Mucosa of rectum (tissue), 2 donors: ENCODE data around the gene MPPED1.

ENCODE experiments used
- H3K27ac ChIP-seq, 2 donors: one replicate each; pipeline ENCODE4 v1.7.0; 2013; ENCODE audit warnings: inconsistent platforms in 2 of 2, low read depth in 2 of 2, low read length in 2 of 2
- H3K27me3 ChIP-seq, 2 donors: one replicate each; pipeline ENCODE4 v1.7.0; 2013; ENCODE audit warnings: low read length in 2 of 2; ENCODE audit not compliant: control insufficient read depth in 2 of 2, insufficient read depth in 2 of 2
- H3K36me3 ChIP-seq, 2 donors: one replicate each; pipeline ENCODE4 v1.7.0; 2013; ENCODE audit warnings: low read length in 2 of 2; ENCODE audit not compliant: control insufficient read depth in 2 of 2, insufficient read depth in 2 of 2
- H3K4me1 ChIP-seq, 2 donors: one replicate each; pipeline ENCODE4 v1.7.0; 2013; ENCODE audit warnings: low read length in 2 of 2, mild to moderate bottlenecking in 1 of 2; ENCODE audit not compliant: control insufficient read depth in 2 of 2, insufficient read depth in 2 of 2
- H3K4me3 ChIP-seq, 2 donors: one replicate each; pipeline ENCODE4 v1.7.0; 2013; ENCODE audit warnings: low read length in 2 of 2
- H3K9ac ChIP-seq, 2 donors: one replicate each; pipeline ENCODE4 v1.7.0; 2013; ENCODE audit warnings: low read length in 2 of 2, low read depth in 1 of 2, mild to moderate bottlenecking in 1 of 2
- H3K9me3 ChIP-seq, 2 donors: one replicate each; pipeline ENCODE4 v1.7.0; 2013; ENCODE audit warnings: low read length in 2 of 2; ENCODE audit not compliant: control insufficient read depth in 2 of 2
- donor health status: healthy.
- donor health status: Normal muscosa, but diverticular disease.

Gene MPPED1

GRCh38 chr22:43429426-43429825 lies 17.6 kb downstream of the MPPED1 start:
- H3K4me3 ChIP-seq: no peak overlapping the region
- H3K4me1 ChIP-seq: no peaks in the 10 kb centered on the region
- no peak overlapping the region for H3K27ac ChIP-seq
- no peaks in the 10 kb centered on the region for H3K36me3 ChIP-seq
- H3K27me3 ChIP-seq: peaks cover 0 to 5% of the 10 kb centered on the region in 2 donors
- no peaks in the 10 kb centered on the region for H3K9me3 ChIP-seq
- H3K9ac ChIP-seq: no peak overlapping the region

- Histone ChIP-seq H3K9ac (no peak overlapping the region), H3K4me3 (no peak overlapping the region), H3K36me3 (no peaks in the 10 kb centered on the region), H3K27ac (no peak overlapping the region), H3K27me3 (peaks cover 0 to 5% of the 10 kb centered on the region in 2 donors), H3K4me1 (no peaks in the 10 kb centered on the region), H3K9me3 (no peaks in the 10 kb centered on the region)
Observed at GRCh38 chr22:43431808-43432554, 20.2 kb downstream of the MPPED1 start.

DNA sequence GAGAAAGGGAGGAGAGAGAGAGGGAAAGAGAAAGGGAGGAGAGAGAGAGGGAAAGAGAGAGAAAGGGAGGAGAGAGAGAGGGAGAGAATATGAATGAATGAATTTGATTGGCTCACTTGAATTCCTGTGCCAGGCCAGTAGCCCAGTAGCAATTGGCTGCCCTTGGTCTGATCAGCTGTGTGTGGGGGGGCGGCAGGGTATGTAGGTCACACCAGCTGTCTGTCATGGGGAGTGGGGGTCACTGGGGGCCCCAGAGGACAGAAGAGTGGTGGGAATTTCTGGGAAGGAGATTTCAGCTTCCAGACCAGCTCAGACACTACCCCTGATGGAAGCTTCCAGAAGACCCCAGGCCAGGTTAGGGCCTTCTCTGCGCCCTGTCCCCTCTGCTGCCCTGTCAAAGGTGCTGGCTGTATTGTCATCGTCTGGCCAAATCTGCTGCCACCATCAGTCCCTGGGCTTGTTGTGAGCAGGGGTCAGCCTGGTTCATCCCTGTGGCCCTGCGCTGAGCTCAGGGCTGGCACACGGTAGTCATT lies 21.1 kb downstream of the MPPED1 start:
- Histone ChIP-seq H3K36me3 (no peaks in the 10 kb centered on the region), H3K4me3 (no peak overlapping the region), H3K27ac (no peak overlapping the region), H3K9ac (no peak overlapping the region), H3K4me1 (no peaks in the 10 kb centered on the region), H3K9me3 (no peaks in the 10 kb centered on the region), H3K27me3 (peaks cover 0 to 5% of the 10 kb centered on the region in 2 donors)

DNA sequence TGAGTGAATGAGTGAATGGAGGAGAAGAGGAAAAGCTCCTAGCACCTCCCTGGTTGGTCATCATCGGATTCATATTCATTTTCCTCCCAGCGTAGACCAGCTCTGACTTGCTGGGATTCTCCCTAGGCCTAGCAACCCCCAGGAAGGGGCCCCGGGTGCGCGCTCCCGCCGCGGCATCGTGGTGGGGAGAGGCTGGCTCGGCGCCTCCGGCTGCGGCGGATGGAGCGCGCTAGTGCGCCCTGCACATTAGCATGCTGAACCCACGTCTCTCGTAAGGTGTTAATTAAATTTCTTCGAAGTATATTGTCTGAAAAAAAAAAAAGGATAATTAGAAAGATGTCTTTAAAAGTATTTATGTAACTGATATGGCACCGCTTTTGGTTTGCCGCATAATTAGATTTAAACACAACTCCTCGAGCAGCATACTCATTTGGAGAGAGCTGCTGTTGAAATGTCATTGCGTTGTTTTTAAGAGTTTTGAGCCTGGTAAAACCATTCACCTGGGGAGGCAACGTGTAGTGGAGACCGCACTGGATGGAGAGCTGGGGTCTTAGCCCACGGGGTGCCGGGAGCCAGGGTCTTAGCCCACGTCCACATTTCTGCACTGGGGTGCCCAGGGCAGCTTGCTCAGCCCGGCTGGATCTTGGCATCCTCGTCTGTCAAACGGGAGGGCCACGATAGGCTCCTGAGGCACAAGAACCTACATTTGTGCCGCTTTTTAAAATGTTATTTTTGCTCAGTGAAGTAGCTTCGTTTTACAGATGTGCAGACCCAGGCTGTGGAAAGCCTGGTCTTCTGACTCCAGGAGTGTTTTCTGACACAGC lies 21.8 kb downstream of the MPPED1 start:
- Histone ChIP-seq H3K4me1 (no peaks in the 10 kb centered on the region), H3K27me3 (peaks cover 0 to 5% of the 10 kb centered on the region in 2 donors), H3K4me3 (no peak overlapping the region), H3K9me3 (no peaks in the 10 kb centered on the region), H3K36me3 (no peaks in the 10 kb centered on the region), H3K9ac (no peak overlapping the region), H3K27ac (no peak overlapping the region)

GRCh38 chr22:43434275-43434927 lies 22.6 kb downstream of the MPPED1 start:
- Histone ChIP-seq H3K9ac (no peak overlapping the region), H3K27me3 (peaks cover 0 to 2% of the 10 kb centered on the region in 2 donors), H3K4me3 (no peak overlapping the region)

GRCh38 chr22:43434928-43435311 lies 23.1 kb downstream of the MPPED1 start:
- Histone ChIP-seq H3K36me3 (no peaks in the 10 kb centered on the region), H3K4me1 (no peaks in the 10 kb centered on the region), H3K9ac (no peak overlapping the region), H3K27me3 (peaks cover 0 to 2% of the 10 kb centered on the region in 2 donors), H3K9me3 (no peaks in the 10 kb centered on the region), H3K27ac (no peak overlapping the region), H3K4me3 (no peak overlapping the region)

More at GRCh38 chr22:43434275-43434927, 22.6 kb downstream of the MPPED1 start:
- Histone ChIP-seq H3K27ac (no peak overlapping the region), H3K4me1 (no peaks in the 10 kb centered on the region), H3K9me3 (no peaks in the 10 kb centered on the region), H3K36me3 (no peaks in the 10 kb centered on the region)

GRCh38 chr22:43435851-43436811 lies 24.3 kb downstream of the MPPED1 start:
- Histone ChIP-seq H3K9ac (no peak overlapping the region), H3K4me3 (no peak overlapping the region), H3K9me3 (no peaks in the 10 kb centered on the region), H3K27ac (no peak overlapping the region), H3K36me3 (no peaks in the 10 kb centered on the region), H3K4me1 (no peaks in the 10 kb centered on the region), H3K27me3 (no peaks in the 10 kb centered on the region)

- Histone ChIP-seq H3K27me3 (no peaks in the 10 kb centered on the region), H3K4me3 (no peak overlapping the region), H3K9ac (no peak overlapping the region), H3K36me3 (no peaks in the 10 kb centered on the region), H3K4me1 (no peaks in the 10 kb centered on the region), H3K9me3 (no peaks in the 10 kb centered on the region), H3K27ac (no peak overlapping the region)
Observed at GRCh38 chr22:43436868-43437267, 25.1 kb downstream of the MPPED1 start.

DNA sequence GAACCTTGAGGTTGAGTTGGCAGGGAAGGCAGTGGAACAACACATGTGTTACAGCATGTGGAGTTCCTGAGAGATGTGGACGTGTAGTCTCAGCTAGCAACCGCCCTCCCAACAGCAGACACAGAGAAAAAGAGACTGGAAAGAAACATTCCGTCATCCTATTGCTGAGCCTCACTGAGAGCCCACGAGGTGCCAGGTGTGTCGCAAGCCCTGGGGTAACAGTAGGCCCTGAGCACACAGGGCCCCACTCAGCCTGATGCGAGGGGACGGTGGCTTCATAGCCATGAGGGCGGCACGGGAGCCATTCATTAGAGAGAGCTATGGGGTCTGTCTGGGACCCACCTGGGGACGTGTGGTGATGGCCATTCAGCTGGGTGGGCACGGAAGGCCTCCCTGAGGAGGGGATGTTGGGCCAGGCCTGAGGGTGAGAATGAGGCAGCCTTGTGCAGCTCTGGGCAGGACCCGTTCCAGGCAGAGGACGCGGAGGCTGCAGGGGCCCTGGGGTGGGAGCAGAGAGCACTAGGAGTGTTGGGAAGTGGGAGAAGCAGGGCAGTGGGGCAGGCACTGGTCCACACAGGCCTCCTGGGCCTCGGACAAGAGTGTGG lies 26.2 kb downstream of the MPPED1 start:
- no peaks in the 10 kb centered on the region for H3K36me3 ChIP-seq
- H3K4me1 ChIP-seq: no peaks in the 10 kb centered on the region
- H3K27me3 ChIP-seq: no peaks in the 10 kb centered on the region
- no peak overlapping the region for H3K27ac ChIP-seq
- H3K9ac ChIP-seq: no peak overlapping the region
- H3K9me3 ChIP-seq: no peaks in the 10 kb centered on the region
- no peak overlapping the region for H3K4me3 ChIP-seq
